Hepatic stellate cell (primary cell): ENCODE data around the gene KLK4.
"Not testable (repeated sequence)": the region's sequence is repeated elsewhere in the genome, so short reads cannot be mapped to it uniquely, and the experiment has no call there.

Experiments used
- DNase-seq: peaks from one replicate; pipeline ENCODE4 v3.0.0; 2011; ENCODE audit warnings: low spot score

Gene KLK4

GRCh38 chr19:50912727-50913716 lies 1.8 kb upstream of the KLK4 start:
- no peak for DNase-seq

DNA sequence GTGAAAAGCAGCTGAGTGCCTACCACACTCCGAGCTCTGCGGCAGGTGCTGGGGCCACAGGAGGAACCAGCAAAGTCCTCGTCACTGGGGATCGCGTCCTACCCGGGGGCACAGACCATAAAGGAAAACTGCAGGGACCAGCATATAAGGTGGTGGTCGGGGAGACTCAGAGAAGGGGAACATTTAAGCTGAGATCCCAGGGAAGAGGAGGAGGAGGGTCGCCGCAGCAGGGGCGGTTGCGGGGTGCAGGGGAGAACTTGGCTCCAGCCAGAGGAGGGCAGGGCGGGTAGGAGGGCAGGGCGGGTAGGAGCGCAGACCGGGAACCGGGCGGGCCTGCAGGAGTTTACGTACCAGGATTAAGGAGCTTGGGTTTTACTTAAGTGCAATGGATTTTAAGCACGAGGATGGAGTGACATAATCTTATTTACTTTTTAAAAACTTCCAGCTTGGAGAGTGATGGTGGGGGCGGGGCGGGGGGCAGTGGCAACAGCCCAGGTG lies 956 bp upstream of the KLK4 start:
- DNase-seq: no peak

DNA sequence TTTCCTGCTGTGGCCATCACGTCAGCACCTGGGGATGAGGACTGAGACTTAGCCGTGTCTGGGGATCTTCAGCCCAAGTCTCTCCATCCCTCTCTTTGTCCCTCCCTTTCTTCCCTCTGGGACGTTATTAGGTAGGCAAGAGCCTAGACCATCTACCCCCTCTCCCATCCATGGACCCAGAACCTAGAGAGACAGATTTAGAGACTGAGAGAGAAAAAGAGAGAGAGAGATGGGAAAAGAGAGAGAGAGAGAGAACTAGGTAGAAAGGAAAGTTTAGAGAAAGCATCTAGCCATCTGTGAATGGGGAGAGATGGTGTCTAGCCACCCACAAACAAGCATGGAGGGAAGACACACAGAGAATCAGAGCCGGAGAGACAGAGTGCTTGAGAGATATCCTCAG lies 473 bp downstream of the KLK4 start:
- DNase-seq: no peak

DNA sequence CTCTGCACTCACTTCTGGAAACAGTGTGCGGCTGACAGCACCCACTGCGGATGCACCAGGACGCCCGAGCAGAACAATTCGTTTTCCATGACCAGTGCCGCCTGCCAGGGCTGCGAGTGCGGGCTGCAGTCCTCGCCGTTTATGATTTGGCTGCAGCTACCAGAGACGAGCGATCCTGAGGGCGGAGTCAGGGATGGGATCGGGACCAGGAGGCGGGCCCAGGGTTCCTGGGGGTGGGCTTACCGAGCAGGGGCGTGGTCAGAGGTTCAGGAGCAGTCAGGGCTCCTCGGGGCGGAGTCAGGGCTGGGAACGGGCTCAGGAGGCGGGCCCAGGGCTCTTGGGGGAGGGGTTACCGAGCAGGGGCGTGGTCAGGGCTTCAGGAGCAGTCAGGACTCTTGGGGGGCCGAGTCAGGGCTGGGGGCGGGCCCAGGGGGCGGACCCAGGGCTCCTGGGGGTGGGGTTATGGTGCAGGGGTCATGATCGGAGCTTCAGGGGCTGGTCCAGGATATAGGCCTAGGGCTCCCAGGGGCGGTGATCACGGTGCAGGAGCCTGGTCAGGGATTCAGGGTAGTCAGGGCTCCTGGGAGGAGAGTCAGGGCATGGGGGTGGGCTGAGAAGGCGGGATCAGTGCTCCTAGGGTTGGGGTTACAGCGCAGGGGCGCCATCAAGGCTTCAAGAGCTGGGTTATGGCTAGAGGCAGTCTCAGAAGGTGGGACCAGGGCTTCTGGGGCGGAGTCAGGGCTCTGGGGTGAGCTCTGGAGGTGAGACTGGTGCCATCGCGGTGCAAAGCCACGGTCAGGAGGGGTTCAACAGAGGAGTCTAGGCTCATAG lies 1.7 kb downstream of the KLK4 start:
- no peak for DNase-seq

GRCh38 chr19:50908336-50908735 lies 2.9 kb downstream of the KLK4 start:
- no peak for DNase-seq

GRCh38 chr19:50906217-50906616 lies 5.0 kb downstream of the KLK4 start:
- no peak for DNase-seq

- DNase-seq: no peak
These were observed 8.6 kb downstream of the KLK4 start for GRCh38 chr19:50902640-50903039.

DNA sequence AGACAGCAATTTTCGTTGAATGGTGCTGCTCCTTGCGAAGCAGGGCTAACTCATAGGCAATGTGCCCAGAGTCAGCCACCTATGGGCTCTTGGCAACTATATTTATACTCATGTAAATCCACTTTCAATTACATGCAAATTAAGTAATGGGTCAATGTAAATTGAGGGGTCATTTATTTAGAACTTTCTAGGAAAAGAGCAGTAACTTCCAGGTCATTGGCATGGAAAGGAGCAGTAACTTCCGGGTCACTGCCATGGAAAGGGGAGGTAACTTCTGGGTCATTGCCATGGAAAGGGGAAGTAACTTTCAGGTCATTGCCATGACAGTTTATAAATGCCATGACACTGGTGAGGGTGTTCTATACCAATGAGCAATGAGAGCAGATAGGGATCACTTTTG lies 11.6 kb downstream of the KLK4 start:
- no peak for DNase-seq

- no peak for DNase-seq
These were observed 13.2 kb downstream of the KLK4 start for GRCh38 chr19:50898018-50898417.

GRCh38 chr19:50897612-50898011 lies 13.6 kb downstream of the KLK4 start:
- no peak for DNase-seq

DNA sequence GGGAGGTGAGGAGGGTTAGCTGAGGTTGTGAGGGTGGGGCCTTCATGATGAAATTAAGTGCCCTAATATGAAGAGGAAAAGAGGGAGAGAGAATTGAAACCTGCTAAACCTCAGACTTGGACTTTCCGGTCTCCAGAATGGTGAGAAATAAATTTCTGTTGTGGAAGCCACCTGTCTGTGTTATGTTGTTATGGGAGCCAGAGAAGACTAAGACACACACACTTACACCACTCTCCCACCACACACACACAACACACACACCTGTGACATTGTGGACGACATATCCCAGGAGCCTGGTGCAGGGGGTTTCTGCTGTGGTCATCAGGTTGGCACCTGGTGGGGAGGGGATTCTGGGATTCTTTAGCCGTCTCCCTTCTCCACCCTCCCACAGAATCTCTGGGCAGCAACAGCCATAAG lies 14.0 kb downstream of the KLK4 start:
- DNase-seq: no peak

GRCh38 chr19:50896591-50897190 lies 14.5 kb downstream of the KLK4 start:
- DNase-seq: no peak

DNA sequence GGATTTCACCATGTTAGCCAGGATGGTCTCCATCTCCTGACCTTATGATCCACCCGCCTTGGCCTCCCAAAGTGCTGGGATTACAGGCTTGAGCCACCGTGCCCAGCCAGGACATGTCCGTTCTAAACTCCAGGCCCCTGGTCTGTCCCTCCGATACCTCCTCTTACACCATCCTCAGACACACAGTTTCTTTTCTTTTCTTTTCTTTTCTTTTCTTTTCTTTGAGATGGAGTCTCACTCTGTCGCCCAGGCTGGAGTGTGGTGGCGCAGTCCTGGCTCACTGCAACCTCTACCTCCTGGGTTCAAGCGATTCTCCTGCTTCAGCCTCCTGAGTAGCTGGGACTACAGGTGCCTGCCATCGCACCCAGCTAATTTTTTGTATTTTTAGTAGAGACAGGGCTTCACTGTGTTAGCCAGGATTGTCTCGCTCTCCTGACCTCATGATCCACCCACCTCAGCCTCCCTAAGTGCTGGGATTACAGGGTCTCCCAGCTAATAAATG lies 15.1 kb downstream of the KLK4 start:
- not testable (repeated sequence) for DNase-seq

GRCh38 chr19:50894478-50895356 lies 16.5 kb downstream of the KLK4 start:
- no peak for DNase-seq

GRCh38 chr19:50893047-50893736 lies 18.0 kb downstream of the KLK4 start:
- DNase-seq: no peak

GRCh38 chr19:50891253-50891625 lies 20.0 kb downstream of the KLK4 start:
- no peak for DNase-seq

- DNase-seq: no peak
These were observed 20.6 kb downstream of the KLK4 start for GRCh38 chr19:50890422-50891252.

- DNase-seq: no peak
These were observed 21.6 kb downstream of the KLK4 start for GRCh38 chr19:50889638-50890037.

DNA sequence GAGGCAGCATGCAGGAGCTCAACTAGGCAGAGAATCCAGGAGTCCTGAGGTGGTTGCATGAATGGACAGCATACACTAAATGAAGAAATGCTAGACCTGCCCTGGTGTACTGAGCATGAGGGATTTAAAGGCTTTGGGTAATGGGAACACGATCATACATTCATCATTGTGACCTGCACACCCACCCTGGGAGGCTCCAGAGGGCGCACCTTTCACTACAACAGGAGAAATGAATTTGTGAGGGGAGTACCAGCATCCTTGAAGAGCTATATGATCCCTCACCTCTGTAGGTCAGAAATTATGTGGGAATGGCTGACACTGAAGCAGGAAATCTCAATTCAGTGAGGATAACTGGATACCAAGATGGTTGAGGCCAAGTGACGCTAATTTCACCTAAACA lies 29.0 kb downstream of the KLK4 start:
- no peak for DNase-seq

- DNase-seq: no peak
These were observed 31.0 kb downstream of the KLK4 start for GRCh38 chr19:50880241-50880640.
